ENCODE data around the gene NF1.
"Not testable (repeated sequence)": the region's sequence is repeated elsewhere in the genome, so short reads cannot be mapped to it uniquely, and the experiment has no call there.

Gene NF1, protein sequence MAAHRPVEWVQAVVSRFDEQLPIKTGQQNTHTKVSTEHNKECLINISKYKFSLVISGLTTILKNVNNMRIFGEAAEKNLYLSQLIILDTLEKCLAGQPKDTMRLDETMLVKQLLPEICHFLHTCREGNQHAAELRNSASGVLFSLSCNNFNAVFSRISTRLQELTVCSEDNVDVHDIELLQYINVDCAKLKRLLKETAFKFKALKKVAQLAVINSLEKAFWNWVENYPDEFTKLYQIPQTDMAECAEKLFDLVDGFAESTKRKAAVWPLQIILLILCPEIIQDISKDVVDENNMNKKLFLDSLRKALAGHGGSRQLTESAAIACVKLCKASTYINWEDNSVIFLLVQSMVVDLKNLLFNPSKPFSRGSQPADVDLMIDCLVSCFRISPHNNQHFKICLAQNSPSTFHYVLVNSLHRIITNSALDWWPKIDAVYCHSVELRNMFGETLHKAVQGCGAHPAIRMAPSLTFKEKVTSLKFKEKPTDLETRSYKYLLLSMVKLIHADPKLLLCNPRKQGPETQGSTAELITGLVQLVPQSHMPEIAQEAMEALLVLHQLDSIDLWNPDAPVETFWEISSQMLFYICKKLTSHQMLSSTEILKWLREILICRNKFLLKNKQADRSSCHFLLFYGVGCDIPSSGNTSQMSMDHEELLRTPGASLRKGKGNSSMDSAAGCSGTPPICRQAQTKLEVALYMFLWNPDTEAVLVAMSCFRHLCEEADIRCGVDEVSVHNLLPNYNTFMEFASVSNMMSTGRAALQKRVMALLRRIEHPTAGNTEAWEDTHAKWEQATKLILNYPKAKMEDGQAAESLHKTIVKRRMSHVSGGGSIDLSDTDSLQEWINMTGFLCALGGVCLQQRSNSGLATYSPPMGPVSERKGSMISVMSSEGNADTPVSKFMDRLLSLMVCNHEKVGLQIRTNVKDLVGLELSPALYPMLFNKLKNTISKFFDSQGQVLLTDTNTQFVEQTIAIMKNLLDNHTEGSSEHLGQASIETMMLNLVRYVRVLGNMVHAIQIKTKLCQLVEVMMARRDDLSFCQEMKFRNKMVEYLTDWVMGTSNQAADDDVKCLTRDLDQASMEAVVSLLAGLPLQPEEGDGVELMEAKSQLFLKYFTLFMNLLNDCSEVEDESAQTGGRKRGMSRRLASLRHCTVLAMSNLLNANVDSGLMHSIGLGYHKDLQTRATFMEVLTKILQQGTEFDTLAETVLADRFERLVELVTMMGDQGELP (N-terminal part only)

DNA sequence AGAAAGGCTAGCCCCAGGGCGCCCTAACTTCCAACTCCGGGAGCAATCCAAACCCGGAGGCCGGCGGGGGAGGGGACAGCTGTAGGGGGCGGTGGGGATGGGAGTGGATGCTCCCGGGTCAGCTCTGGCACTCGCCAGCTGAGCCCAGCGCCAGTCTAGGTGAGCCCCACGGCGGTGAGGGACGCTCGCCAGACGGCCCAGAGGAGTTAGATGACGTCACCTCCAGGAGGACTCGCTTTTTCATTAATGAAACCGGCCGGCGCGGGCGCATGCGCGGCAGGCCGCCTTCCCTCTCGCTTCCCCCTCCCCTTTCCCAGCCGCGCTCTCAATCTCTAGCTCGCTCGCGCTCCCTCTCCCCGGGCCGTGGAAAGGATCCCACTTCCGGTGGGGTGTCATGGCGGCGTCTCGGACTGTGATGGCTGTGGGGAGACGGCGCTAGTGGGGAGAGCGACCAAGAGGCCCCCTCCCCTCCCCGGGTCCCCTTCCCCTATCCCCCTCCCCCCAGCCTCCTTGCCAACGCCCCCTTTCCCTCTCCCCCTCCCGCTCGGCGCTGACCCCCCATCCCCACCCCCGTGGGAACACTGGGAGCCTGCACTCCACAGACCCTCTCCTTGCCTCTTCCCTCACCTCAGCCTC, at the start of gene NF1:
Gene NF1, plus strand, starts transcription at position 378 of the 636 bp plus-strand sequence. CDS start 333 bp downstream, outside the sequence.
- peak; percentile 93 for DNase-seq (ENCODE audit: low spot score)

DNA sequence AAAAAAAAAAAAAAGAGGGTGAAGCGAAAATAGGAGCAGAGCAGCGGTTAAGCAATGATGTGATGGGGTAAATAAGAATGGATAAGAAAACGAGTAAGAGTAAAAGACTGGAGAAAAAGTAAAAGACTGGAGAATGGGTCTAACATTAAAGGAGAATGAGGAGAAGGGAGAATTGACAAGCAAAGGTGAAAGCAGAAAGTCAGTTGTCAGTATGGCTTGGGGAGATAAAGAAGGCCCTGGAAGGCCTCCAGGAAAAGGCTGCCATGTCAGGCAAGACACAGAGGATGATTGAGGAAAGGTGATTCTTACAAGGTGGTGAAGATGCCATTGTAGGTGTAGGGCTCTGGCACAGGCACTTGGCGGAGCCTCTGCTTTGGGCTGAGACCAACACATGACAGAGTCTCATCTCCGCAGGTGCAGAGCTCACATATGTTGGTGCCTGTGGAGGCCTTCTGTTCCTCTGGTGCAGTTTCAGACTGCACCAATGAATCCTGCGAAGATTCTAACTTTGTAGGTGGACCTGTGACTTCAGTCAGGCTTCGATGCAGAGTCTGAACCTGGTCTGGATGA, 47.8 kb upstream of the NF1 start:
- not testable (repeated sequence) for DNase-seq (ENCODE audit: low spot score)

DNA sequence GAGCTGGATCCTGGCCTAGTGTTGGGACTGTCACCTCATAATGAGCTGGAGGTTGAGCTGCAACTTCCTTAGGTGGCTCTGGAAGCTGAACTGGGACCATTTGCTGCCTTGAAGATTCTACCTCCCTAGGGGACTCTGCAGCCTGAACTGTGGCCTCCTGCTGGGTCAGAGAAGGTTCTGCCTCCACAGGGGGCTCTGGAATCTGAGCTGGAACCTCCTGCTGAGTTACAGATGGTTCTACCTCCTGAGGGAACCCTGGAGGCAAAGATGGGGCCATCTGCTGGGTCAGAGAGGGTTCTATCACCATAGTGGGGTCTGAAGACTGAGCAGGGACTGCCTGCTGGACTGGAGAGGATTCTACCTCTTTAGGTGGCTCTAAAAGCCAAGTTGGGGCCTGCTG, 46.6 kb upstream of the NF1 start:
- DNase-seq (ENCODE audit: low spot score) = no peak

DNA sequence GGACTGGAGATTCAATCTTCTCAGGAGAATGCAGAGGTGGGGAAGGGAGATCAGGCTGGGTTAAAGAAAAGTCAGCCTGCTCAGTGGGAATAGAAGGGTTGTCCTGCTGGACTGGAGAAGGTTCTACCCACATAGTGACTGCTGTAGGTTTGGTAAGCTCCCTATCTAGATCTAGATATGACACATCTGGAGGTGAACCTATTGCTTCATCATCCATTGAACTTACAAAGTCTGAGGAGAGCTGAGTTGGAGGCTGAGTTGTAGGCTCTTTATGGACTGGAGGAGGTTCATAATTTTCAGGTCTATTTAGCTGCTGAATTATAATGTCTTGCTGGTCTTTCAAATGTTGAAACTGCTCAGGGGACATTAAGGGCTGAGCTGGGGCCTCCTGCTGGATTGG, 46.0 kb upstream of the NF1 start:
- no peak for DNase-seq (ENCODE audit: low spot score)

GRCh38 chr17:31050948-31051347, 43.8 kb upstream of the NF1 start:
- DNase-seq (ENCODE audit: low spot score) = no peak

DNA sequence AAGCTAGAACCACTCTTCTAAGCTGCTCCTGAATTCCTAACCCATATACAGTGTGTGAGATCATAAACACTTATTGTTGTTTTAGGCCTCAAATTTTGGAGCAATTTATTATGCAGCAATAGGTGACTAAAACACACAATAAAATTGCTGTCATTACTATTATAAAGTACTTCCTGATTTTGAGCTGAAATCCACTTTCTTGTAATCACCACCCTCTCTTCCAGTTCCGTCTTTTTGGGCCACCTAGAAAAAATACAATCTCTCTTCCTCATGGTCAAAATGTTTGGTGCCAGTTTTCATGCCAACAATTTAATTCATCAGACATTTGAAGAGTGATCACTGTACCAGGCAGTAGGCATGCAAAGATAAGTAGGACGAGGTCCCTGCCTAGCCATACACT, 43.3 kb upstream of the NF1 start:
- DNase-seq (ENCODE audit: low spot score) = no peak

- no peak for DNase-seq (ENCODE audit: low spot score)
These were observed 42.4 kb upstream of the NF1 start for GRCh38 chr17:31052187-31052889.

DNA sequence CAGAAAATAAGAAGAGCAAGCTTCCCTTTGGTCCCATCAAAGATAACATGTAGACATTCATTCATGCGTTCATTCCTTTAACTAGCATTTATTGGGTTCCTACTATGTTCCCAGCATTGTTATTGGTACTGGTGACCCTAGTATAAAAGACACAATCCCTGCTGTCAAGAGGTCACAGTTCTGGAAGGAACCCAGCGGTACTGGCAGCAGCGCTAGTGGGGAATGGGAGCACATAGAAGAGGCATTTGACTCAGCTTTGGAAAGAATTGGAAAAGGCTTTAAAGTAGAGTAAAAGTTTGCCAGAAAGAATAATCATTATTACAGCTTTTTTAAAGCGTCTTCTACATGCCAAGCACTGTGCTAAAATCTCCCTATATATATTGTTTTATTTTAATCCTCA, 41.7 kb upstream of the NF1 start:
- no peak for DNase-seq (ENCODE audit: low spot score)

DNA sequence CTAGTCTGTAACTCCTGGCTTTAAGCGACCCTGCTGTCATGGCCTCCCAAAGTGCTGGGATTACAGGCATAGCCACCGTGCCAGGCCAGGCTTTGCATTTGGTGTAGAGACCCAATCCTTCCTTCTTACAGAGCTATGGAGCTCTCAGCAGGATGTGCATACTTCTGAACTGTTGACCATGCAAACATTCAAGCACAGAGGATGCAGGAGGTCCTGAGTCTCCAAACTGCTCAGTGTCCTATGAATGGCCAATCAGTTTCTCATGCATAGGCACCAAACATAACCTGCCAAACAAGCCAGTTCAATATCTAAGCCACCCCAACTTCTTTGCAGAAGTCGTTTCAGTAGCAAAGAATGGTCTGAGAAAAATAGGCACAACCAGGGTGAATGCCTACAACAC, 40.0 kb upstream of the NF1 start:
- no peak for DNase-seq (ENCODE audit: low spot score)

- no peak for DNase-seq (ENCODE audit: low spot score)
These were observed 35.8 kb upstream of the NF1 start for GRCh38 chr17:31058976-31059375.

DNA sequence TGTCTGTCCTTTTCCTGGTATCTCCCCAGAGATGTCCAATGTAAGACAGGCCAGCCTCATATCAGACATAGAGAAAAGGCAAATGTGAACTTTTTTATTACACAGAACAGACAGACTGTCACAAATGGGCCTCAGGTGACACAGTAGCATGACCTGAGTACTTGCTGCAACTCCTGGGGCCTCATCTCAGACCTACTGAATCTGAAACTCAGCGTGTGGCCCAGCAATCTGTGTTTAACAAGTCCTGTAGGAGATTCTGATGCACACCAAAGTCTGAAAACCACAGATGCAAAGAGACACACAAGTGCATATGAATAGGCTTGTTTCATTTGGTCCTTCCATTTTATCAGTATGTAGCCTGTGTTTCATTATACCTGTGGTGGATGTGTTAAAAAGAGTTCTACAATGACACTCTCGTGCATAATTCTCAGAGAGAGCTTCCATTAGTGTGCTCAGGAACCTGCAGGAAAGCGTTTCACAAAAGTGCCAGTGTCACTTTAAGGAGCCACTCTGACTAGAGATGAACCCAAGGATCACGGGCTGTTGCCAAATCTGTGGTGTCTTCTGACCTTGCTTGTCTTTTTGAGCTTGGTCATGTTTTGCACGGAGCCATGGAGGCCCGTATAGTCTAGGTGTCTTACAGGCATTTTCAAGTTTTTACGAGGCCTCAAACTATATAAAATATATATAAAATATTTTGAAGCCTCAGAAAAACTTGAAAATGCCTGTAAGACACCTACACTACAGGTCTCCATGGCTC, 33.8 kb upstream of the NF1 start:
- no peak for DNase-seq (ENCODE audit: low spot score)

GRCh38 chr17:31061678-31062077, 33.1 kb upstream of the NF1 start:
- DNase-seq (ENCODE audit: low spot score) = no peak

GRCh38 chr17:31062346-31062745, 32.4 kb upstream of the NF1 start:
- DNase-seq (ENCODE audit: low spot score) = no peak

GRCh38 chr17:31064707-31065106, 30.1 kb upstream of the NF1 start:
- no peak for DNase-seq (ENCODE audit: low spot score)

GRCh38 chr17:31067691-31068184, 27.0 kb upstream of the NF1 start:
- no peak for DNase-seq (ENCODE audit: low spot score)

DNA sequence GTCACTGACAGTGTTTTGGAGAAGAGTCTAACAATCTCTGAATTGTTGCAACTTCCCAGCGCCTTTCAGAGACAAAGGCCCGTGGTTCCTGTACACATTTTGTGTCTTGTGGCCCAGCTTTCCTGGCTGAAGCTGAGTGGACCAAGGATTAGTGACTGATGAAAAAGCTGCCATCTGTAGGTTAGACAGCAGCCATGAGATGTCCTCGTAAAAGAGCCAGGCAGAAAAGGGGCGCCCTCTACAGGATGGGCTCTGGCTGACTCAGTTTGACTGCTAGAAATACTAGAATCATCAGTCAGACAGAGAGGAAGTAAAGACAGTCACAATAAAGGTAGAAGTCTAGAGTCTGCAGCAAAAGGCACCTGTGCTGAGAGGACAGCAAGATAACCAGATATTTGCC, 26.5 kb upstream of the NF1 start:
- DNase-seq (ENCODE audit: low spot score) = peak; percentile 25

GRCh38 chr17:31072186-31072585, 22.6 kb upstream of the NF1 start:
- DNase-seq (ENCODE audit: low spot score) = no peak

DNA sequence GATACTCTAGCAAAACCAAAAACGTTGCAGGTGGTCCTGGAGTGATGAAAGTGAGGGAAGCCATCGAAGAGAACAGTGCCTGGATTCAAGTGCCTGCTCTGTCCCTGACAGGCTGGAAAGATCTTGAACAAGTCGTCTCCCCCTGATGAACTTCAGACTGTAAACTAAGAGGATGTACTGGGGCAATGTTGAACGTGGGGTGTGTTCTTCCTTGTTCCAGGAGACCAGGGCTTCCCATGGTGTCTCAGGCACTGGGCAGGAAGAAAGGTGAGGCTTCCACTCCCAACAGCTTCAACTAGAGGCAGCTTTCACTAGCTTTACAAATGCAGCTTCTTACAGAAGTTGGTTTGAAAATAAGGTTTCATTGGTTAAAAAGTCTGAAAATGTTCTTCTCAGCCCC, 21.4 kb upstream of the NF1 start:
- DNase-seq (ENCODE audit: low spot score) = no peak

GRCh38 chr17:31074772-31075555, 19.8 kb upstream of the NF1 start:
- no peak for DNase-seq (ENCODE audit: low spot score)
